HG03457 (cell line): ENCODE measurements around the gene IZUMO4.
"Not testable (repeated sequence)": the region's sequence is repeated elsewhere in the genome, so short reads cannot be mapped to it uniquely, and the experiment has no call there.

Source experiments
- ATAC-seq: cut with Tn5 transposase; IDR thresholded peaks from one replicate; pipeline ENCODE4 v1.9.1; 2021; ENCODE audit warnings: moderate number of reproducible peaks; ENCODE audit not compliant: unreplicated experiment

The IZUMO4 gene

GRCh38 chr19:2122251-2122650, 25.5 kb downstream of the IZUMO4 start:
- ATAC-seq = no peak

- ATAC-seq = no peak
Measured at GRCh38 chr19:2122982-2123381, 26.3 kb downstream of the IZUMO4 start.

- ATAC-seq = no peak
Measured at GRCh38 chr19:2123682-2124387, 27.1 kb downstream of the IZUMO4 start.

- ATAC-seq = no peak
Measured at GRCh38 chr19:2126879-2127518, 30.3 kb downstream of the IZUMO4 start.

- ATAC-seq = no peak
Measured at GRCh38 chr19:2127758-2128157, 31.0 kb downstream of the IZUMO4 start.

GRCh38 chr19:2128252-2128651, 31.5 kb downstream of the IZUMO4 start:
- not testable (repeated sequence) for ATAC-seq

- no peak for ATAC-seq
Measured at GRCh38 chr19:2129022-2129421, 32.3 kb downstream of the IZUMO4 start.

GRCh38 chr19:2129486-2129885, 32.8 kb downstream of the IZUMO4 start:
- no peak for ATAC-seq

- ATAC-seq = no peak
Measured at GRCh38 chr19:2129892-2130770, 33.4 kb downstream of the IZUMO4 start.

GRCh38 chr19:2131012-2131975, 34.6 kb downstream of the IZUMO4 start:
- ATAC-seq = not testable (repeated sequence)

- no peak for ATAC-seq
Measured at GRCh38 chr19:2132191-2132590, 35.5 kb downstream of the IZUMO4 start.

- no peak for ATAC-seq
Measured at GRCh38 chr19:2132731-2133490, 36.2 kb downstream of the IZUMO4 start.

GRCh38 chr19:2135474-2136402, 39.0 kb downstream of the IZUMO4 start:
- ATAC-seq = no peak

- no peak for ATAC-seq
Measured at GRCh38 chr19:2136796-2137195, 40.1 kb downstream of the IZUMO4 start.

- no peak for ATAC-seq
Measured at GRCh38 chr19:2138061-2138728, 41.5 kb downstream of the IZUMO4 start.

GRCh38 chr19:2139385-2140137, 42.8 kb downstream of the IZUMO4 start:
- no peak for ATAC-seq

- ATAC-seq = no peak
Measured at GRCh38 chr19:2140138-2140569, 43.4 kb downstream of the IZUMO4 start.
